Right lobe of liver (tissue), 4 donors: ENCODE results near the gene NDUFS8.

Experiments
- CTCF ChIP-seq, 4 donors: fragments of 200-600 bp in 3 of 4; fragments of 450-650 bp in 1 of 4; IDR thresholded peaks; one replicate each; pipeline versions ENCODE4 v1.5.1 to v1.8.0; 2016 to 2022; ENCODE audit warnings: antibody characterized with exemption in 4 of 4, mild to moderate bottlenecking in 2 of 4
- POLR2A ChIP-seq: fragments of 450-650 bp; IDR thresholded peaks from one replicate; pipeline ENCODE4 v1.6.1; 2017; ENCODE audit warnings: antibody characterized with exemption, mild to moderate bottlenecking
- donor health status: DM: no; HTN: no; CAD: no.
- donor health status: DM: no; HTN: no; CAD: no.
- donor health status: DM: no; HTN: yes; CAD: no.

GRCh38 chr11:68049509-68050370 is 19.3 kb downstream of the NDUFS8 start:
- TF ChIP-seq CTCF (IDR thresholded peaks at IDR 0.05) = no peak
- TF ChIP-seq POLR2A = no peak
